GM12878 (cell line): ENCODE results near the gene DLAT. TPM values are rescaled to one million over a fixed set of nuclear protein-coding genes. Genes with fewer than 3 reads are reported as not detected.

Source experiments
- ATAC-seq: fragments of 200-7000 bp; cut with Tn5 transposase; 3 replicates; pipeline ENCODE4 v1.9.1; 2020; ENCODE audit warnings: mild to moderate bottlenecking, moderate library complexity
- BruUV-seq: library from RNA; stranded (reverse); fragments of 400-500 nt; replicated peaks from 2 replicates; lab custom pipeline; 2021; lab: Mats Ljungman, UMichigan
- CTCF ChIA-PET: fragments of 300-600 bp; sonication (Branson Sonifier 250); formaldehyde crosslinking; extraction: SDS; loops from one replicate; lab custom pipeline; 2021; ENCODE audit warnings: inconsistent platforms; lab: Yijun Ruan, JAX
- POLR2A ChIA-PET: fragments of 350-600 bp; formaldehyde crosslinking; extraction: SDS; loops from one replicate; lab custom pipeline; 2021; ENCODE audit warnings: inconsistent platforms; lab: Charles Lee
- RAD21 ChIA-PET: fragments of 300-600 bp; sonication (Branson Sonifier 250); formaldehyde crosslinking; loops from one replicate; lab custom pipeline; 2023; ENCODE audit warnings: antibody characterized with exemption; ENCODE audit not compliant: unreplicated experiment; lab: Charles Lee
- SMC1A ChIA-PET: fragments of 300-600 bp; sonication (Branson Sonifier 250); formaldehyde crosslinking; loops from one replicate; lab custom pipeline; 2023; ENCODE audit not compliant: unreplicated experiment, uncharacterized antibody; lab: Charles Lee
- DNase-seq: peaks from one replicate; pipeline ENCODE4 v3.0.0-alpha.2; 2011; ENCODE audit warnings: low read depth, low spot score
- FAIRE-seq: peaks from 3 replicates; lab custom pipeline; 2011; peaks lifted over from hg19 to GRCh38; lab: Jason Lieb, UNC
- H2AFZ ChIP-seq: 2 replicates; pipeline ENCODE4 v1.6.0; 2011; ENCODE audit warnings: low read depth, low read length, control low read depth; ENCODE audit not compliant: control insufficient read depth
- H3K27ac ChIP-seq: 2 replicates; pipeline ENCODE4 v1.5.1; 2011; ENCODE audit warnings: control low read depth; ENCODE audit not compliant: control insufficient read depth, insufficient read depth
- H3K27me3 ChIP-seq, 2 experiments: replicated peaks in 1 of 2; 2 replicates each; pipeline versions ENCODE4 v1.6.0 to v1.6.1; 2011; ENCODE audit warnings: low read length in 1 of 2; ENCODE audit not compliant: control insufficient read depth in 2 of 2, insufficient read depth in 2 of 2
- H3K36me3 ChIP-seq, 2 experiments: 2 replicates each; pipeline ENCODE4 v1.5.1; 2011; ENCODE audit warnings: low read length in 1 of 2; ENCODE audit not compliant: control insufficient read depth in 2 of 2, insufficient read depth in 2 of 2
- H3K4me1 ChIP-seq: 2 replicates; pipeline ENCODE4 v1.6.1; 2011; ENCODE audit warnings: mild to moderate bottlenecking, low read length, moderate library complexity, mixed read lengths; ENCODE audit not compliant: control insufficient read depth, insufficient read depth
- H3K4me2 ChIP-seq: 2 replicates; pipeline ENCODE4 v1.6.0; 2011; ENCODE audit warnings: control low read depth; ENCODE audit not compliant: control insufficient read depth, insufficient read depth
- H3K4me3 ChIP-seq: fragments of 200-600 bp; sonication (generic); 2 replicates; pipeline ENCODE4 v1.5.1; 2016
- H3K79me2 ChIP-seq: 2 replicates; pipeline ENCODE4 v1.6.0; 2011; ENCODE audit warnings: low read length; ENCODE audit not compliant: control insufficient read depth, insufficient read depth
- H3K9ac ChIP-seq: 2 replicates; pipeline ENCODE4 v1.8.0; 2011; ENCODE audit warnings: low read length, control low read depth, mixed read lengths; ENCODE audit not compliant: control insufficient read depth, insufficient read depth
- H3K9me3 ChIP-seq: replicated peaks from 3 replicates; pipeline ENCODE4 v1.5.1; 2011; ENCODE audit warnings: mild to moderate bottlenecking, low read length; ENCODE audit not compliant: control insufficient read depth, insufficient read depth
- H4K20me1 ChIP-seq: 2 replicates; pipeline ENCODE4 v1.6.0; 2011; ENCODE audit not compliant: control insufficient read depth, insufficient read depth
- ASH2L ChIP-seq: fragments of 300-600, 200-600 bp; sonication (generic); IDR thresholded peaks from 2 replicates; pipeline ENCODE4 v1.6.1; 2017; ENCODE audit warnings: low read depth, mild to moderate bottlenecking, borderline replicate concordance
- CBFB ChIP-seq: IDR thresholded peaks from 2 replicates; pipeline ENCODE4 v1.6.1; 2016; ENCODE audit warnings: antibody characterized with exemption, low read depth
- CHD2 ChIP-seq: IDR thresholded peaks from 2 replicates; pipeline ENCODE4 v1.6.1; 2011; ENCODE audit warnings: low read depth, low read length, improper control_type of control experiment, borderline replicate concordance
- EZH2 ChIP-seq: IDR thresholded peaks from 2 replicates; pipeline ENCODE4 v1.6.1; 2012; ENCODE audit warnings: low read depth, mild to moderate bottlenecking, control low read depth, inconsistent platforms, low read length, borderline replicate concordance; ENCODE audit not compliant: control insufficient read depth
- FOXM1 ChIP-seq: IDR thresholded peaks from 2 replicates; pipeline ENCODE4 v1.6.1; 2012; ENCODE audit warnings: low read depth, mild to moderate bottlenecking, inconsistent platforms, low read length, moderate library complexity
- JUND ChIP-seq: IDR thresholded peaks from 2 replicates; pipeline ENCODE4 v1.6.1; 2012; ENCODE audit warnings: low read depth, mild to moderate bottlenecking, low read length, improper control_type of control experiment, moderate library complexity
- MTA3 ChIP-seq: IDR thresholded peaks from 2 replicates; pipeline ENCODE4 v1.6.1; 2012; ENCODE audit warnings: low read length, inconsistent platforms, borderline replicate concordance
- POLR2AphosphoS2 ChIP-seq: IDR thresholded peaks from 2 replicates; pipeline ENCODE4 v1.6.1; 2011; ENCODE audit warnings: low read depth, mild to moderate bottlenecking, low read length, improper control_type of control experiment, moderate library complexity
- SMAD5 ChIP-seq: IDR thresholded peaks from 2 replicates; pipeline ENCODE4 v1.6.1; 2016; ENCODE audit warnings: antibody characterized with exemption, low read depth
- SMARCA5 ChIP-seq: fragments of 450-650 bp; IDR thresholded peaks from 2 replicates; pipeline ENCODE4 v1.6.1; 2017; ENCODE audit warnings: mild to moderate bottlenecking
- SRF ChIP-seq, 2 experiments: IDR thresholded peaks; 2 replicates each; pipeline ENCODE4 v1.6.1; 2011; ENCODE audit warnings: low read depth in 2 of 2, low read length in 2 of 2, mild to moderate bottlenecking in 1 of 2, moderate library complexity in 1 of 2
- STAT3 ChIP-seq: IDR thresholded peaks from 2 replicates; pipeline ENCODE4 v1.6.1; 2011; ENCODE audit warnings: low read depth, low read length, improper control_type of control experiment
- TCF3 ChIP-seq: IDR thresholded peaks from 2 replicates; pipeline ENCODE4 v1.6.1; 2012; ENCODE audit warnings: low read depth, mild to moderate bottlenecking, low read length, borderline replicate concordance; ENCODE audit not compliant: insufficient read depth
- ZNF622 ChIP-seq: fragments of 450-650 bp; IDR thresholded peaks from 2 replicates; pipeline ENCODE4 v1.6.1; 2017; ENCODE audit warnings: mild to moderate bottlenecking, inconsistent platforms
- WGBS: methylation state at CpG from one replicate; pipeline ENCODE4 v1.1.6; 2016; ENCODE audit warnings: low lambda C conversion rate; ENCODE audit not compliant: insufficient replicate concordance, insufficient coverage; ENCODE audit errors: missing lambda C conversion rate; 5-methylcytosine and 5-hydroxymethylcytosine counted together
- in situ Hi-C: fragments of 300-500 bp; cut with MboI; formaldehyde crosslinking; loops from 9 replicates; pipeline ENCODE4 v1.14.3; 2018; ENCODE audit warnings: mixed read lengths
- intact Hi-C: fragments of 100-400 bp; cut with micrococcal nuclease; formaldehyde crosslinking; loops from one replicate; pipeline ENCODE4 v1.14.2; 2022; ENCODE audit not compliant: unreplicated experiment
- polyA plus RNA-seq, 11 experiments: library from polyadenylated mRNA; depleted of rRNA in 4 of 11; unstranded in 6 of 11; stranded (reverse) in 5 of 11; fragments of >200 nt; fragmentation: Nextera tagmentation in 4 of 11; fragmentation: Illumina TruSeq in 1 of 11; extraction: Ambion mirVana in 4 of 11; extraction: Trizol in 1 of 11; gene quantifications; 1 replicate in 1 of 11; 2 replicates in 10 of 11; pipeline versions ENCODE4 v1.2.1 to v1.2.3, GENCODE V29; 2011 to 2016; ENCODE audit warnings: inconsistent platforms in 2 of 11, missing spikeins in 2 of 11, low read depth in 1 of 11
- total RNA-seq, 4 experiments: library from RNA; depleted of rRNA in 3 of 4; stranded (reverse); fragments of >200 nt in 3 of 4; fragmentation: Illumina TruSeq in 1 of 4; extraction: Trizol in 1 of 4; gene quantifications; 2 replicates each; pipeline versions ENCODE4 v1.2.1 to v1.2.3, GENCODE V29; 2013 to 2021
- TF ChIP-seq, protein P1 (sequence below): fragments of 150-350 bp; IDR thresholded peaks from 2 replicates; pipeline ENCODE4 v1.6.1; 2016; ENCODE audit warnings: low read depth, low read length

The DLAT gene
- total and polyA plus RNA-seq, 10 of the 15 experiments (the other 5 are each of a cell fraction or from before 2014, with no cell fraction given): 16.5 to 79.9 (median 43.8) TPM

DNA sequence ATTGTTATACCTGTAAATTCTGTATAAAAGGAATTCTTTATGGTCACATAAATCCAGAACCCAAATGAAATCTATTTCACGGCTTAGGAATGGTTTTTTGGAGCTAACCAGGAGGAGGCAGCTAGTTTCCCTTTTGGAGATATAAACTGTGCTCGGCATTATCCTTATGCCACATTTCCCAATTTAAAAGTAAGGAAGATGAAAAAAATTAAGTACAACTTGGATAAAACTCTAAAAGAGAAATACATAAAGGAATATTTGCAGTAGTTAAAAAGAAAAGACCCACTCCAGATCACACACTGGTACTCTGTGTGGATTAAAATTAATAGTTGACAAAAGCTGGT is 17.7 kb downstream of the DLAT start:
- ATAC-seq (no peak), DNase-seq (no peak), FAIRE-seq (no peak)
- in situ Hi-C loops (no loop called here), intact Hi-C loops (no loop called here)
- H3K4me2 ChIP-seq: no peak overlapping the region
- H3K9me3 ChIP-seq: no peaks in the 10 kb centered on the region; the same call in 2 of the 3 replicates
- TF ChIP-seq FOXM1 (no peak), ASH2L (no peak), CBFB (no peak), CHD2 (no peak), POLR2AphosphoS2 (no peak), STAT3 (no peak), JUND (no peak), MTA3 (no peak), SRF (IDR thresholded peaks at IDR 0.05; ENCODE audit: low read depth in 2 of 2, low read length in 2 of 2) (no peak), ZNF622 (no peak), EZH2 (no peak), TCF3 (no peak), SMARCA5 (no peak), SMAD5 (no peak)
- TF ChIP-seq, protein P1, sequence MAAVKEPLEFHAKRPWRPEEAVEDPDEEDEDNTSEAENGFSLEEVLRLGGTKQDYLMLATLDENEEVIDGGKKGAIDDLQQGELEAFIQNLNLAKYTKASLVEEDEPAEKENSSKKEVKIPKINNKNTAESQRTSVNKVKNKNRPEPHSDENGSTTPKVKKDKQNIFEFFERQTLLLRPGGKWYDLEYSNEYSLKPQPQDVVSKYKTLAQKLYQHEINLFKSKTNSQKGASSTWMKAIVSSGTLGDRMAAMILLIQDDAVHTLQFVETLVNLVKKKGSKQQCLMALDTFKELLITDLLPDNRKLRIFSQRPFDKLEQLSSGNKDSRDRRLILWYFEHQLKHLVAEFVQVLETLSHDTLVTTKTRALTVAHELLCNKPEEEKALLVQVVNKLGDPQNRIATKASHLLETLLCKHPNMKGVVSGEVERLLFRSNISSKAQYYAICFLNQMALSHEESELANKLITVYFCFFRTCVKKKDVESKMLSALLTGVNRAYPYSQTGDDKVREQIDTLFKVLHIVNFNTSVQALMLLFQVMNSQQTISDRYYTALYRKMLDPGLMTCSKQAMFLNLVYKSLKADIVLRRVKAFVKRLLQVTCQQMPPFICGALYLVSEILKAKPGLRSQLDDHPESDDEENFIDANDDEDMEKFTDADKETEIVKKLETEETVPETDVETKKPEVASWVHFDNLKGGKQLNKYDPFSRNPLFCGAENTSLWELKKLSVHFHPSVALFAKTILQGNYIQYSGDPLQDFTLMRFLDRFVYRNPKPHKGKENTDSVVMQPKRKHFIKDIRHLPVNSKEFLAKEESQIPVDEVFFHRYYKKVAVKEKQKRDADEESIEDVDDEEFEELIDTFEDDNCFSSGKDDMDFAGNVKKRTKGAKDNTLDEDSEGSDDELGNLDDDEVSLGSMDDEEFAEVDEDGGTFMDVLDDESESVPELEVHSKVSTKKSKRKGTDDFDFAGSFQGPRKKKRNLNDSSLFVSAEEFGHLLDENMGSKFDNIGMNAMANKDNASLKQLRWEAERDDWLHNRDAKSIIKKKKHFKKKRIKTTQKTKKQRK: no peak
- ChIA-PET RAD21 (no interaction called here), CTCF (interaction anchor here (0.9 to 1.3 kb wide), 4 partner anchors 17 to 237 kb away, joined by 3 to 4 read pairs (median 3); no protein-coding TSS in a partner anchor), POLR2A (interaction anchor here (0.7 kb wide), 1 partner anchor 11 kb away, joined by 3 read pairs; no protein-coding TSS in a partner anchor), SMC1A (interaction anchor here (0.7 to 1.5 kb wide), 3 partner anchors 9 to 26 kb away, joined by 3 to 4 read pairs (median 4); no protein-coding TSS in a partner anchor)
- BruUV-seq: no TSS peak
- H3K27me3 ChIP-seq: no peaks in the 10 kb centered on the region
- no peak overlapping the region for H3K4me3 ChIP-seq
- WGBS: 98% methylated on average over 2 of the region's 2 CpGs
- no peaks in the 10 kb centered on the region for H3K4me1 ChIP-seq
- peaks cover 0 to 13% of the 10 kb centered on the region in 2 experiments; a peak in 3 of 4 replicates for H3K36me3 ChIP-seq
- H3K27ac ChIP-seq: no peak overlapping the region
- no peak overlapping the region for H2AFZ ChIP-seq
- H3K9ac ChIP-seq: no peak overlapping the region
- H4K20me1 ChIP-seq: no peaks in the 10 kb centered on the region
- no peaks in the 10 kb centered on the region for H3K79me2 ChIP-seq
